MG63 (cell line): ENCODE measurements around the gene SNCG. TPM values are rescaled to one million over a fixed set of nuclear protein-coding genes. Genes with fewer than 3 reads are reported as not detected.
"Not testable (repeated sequence)": the region's sequence is repeated elsewhere in the genome, so short reads cannot be mapped to it uniquely, and the experiment has no call there.

Experiments
- DNase-seq: peaks from one replicate; pipeline ENCODE4 v3.0.0-alpha.2; 2020
- H3K27me3 ChIP-seq: fragments of 250-450 bp; sonication (Bioruptor Pico); 2 replicates; pipeline ENCODE4 v1.5.1; 2020; ENCODE audit warnings: mild to moderate bottlenecking, moderate library complexity
- H3K36me3 ChIP-seq: fragments of 250-450 bp; sonication (Bioruptor Pico); 2 replicates; pipeline ENCODE4 v1.5.1; 2020; ENCODE audit warnings: mild to moderate bottlenecking, moderate library complexity
- H3K4me3 ChIP-seq: fragments of 250-450 bp; sonication (Bioruptor Pico); 2 replicates; pipeline ENCODE4 v1.5.1; 2020; ENCODE audit warnings: mild to moderate bottlenecking, moderate library complexity
- H3K9me3 ChIP-seq: fragments of 250-450 bp; sonication (Bioruptor Pico); 2 replicates; pipeline ENCODE4 v1.5.1; 2020; ENCODE audit warnings: mild to moderate bottlenecking, moderate library complexity
- total RNA-seq: library from RNA; depleted of rRNA; stranded (reverse); fragments of >200 nt; shearing (Covaris generic); gene quantifications from 2 replicates; pipeline ENCODE4 v1.2.3, GENCODE V29; 2014; ENCODE audit warnings: low replicate concordance; rRNA removed

The SNCG gene
- total RNA-seq, result 6.2 and 7.6 TPM in 2 replicates

GRCh38 chr10:86958116-86958900 is at the start of gene SNCG:
TSS of gene SNCG (plus strand) at chr10:86958599. CDS start at chr10:86958698, 99 bp downstream.
- Histone ChIP-seq H3K4me3 (no peak within 1 kb of the TSS), H3K27me3 (no peaks in the 10 kb centered on the region), H3K36me3 (no peaks in the 10 kb centered on the region), H3K9me3 (no peaks in the 10 kb centered on the region)
- DNase-seq, result no peak

- Histone ChIP-seq H3K9me3 (no peaks in the 10 kb centered on the region), H3K36me3 (peaks cover 54% of the 10 kb centered on the region), H3K4me3 (no peak overlapping the region), H3K27me3 (no peaks in the 10 kb centered on the region)
- DNase-seq, result no peak
Measured at GRCh38 chr10:86914734-86915133, 43.7 kb upstream of the SNCG start.

- Histone ChIP-seq H3K27me3 (no peaks in the 10 kb centered on the region), H3K4me3 (no peak overlapping the region), H3K36me3 (peaks cover 64% of the 10 kb centered on the region), H3K9me3 (no peaks in the 10 kb centered on the region)
- DNase-seq, result peak; percentile 18
Measured at GRCh38 chr10:86918022-86918471, 40.4 kb upstream of the SNCG start.

GRCh38 chr10:86922553-86922961 is 35.8 kb upstream of the SNCG start:
- no peaks in the 10 kb centered on the region for H3K27me3 ChIP-seq
- H3K9me3 ChIP-seq, result no peaks in the 10 kb centered on the region
- no peak overlapping the region for H3K4me3 ChIP-seq
- DNase-seq, result no peak
- H3K36me3 ChIP-seq, result peaks cover 40% of the 10 kb centered on the region

GRCh38 chr10:86929468-86930380 is 28.7 kb upstream of the SNCG start:
- Histone ChIP-seq H3K36me3 (peaks cover 22% of the 10 kb centered on the region), H3K9me3 (no peaks in the 10 kb centered on the region), H3K4me3 (no peak overlapping the region), H3K27me3 (no peaks in the 10 kb centered on the region)
- no peak for DNase-seq

- H3K4me3 ChIP-seq, result no peak overlapping the region
- DNase-seq, result no peak
- H3K27me3 ChIP-seq, result no peaks in the 10 kb centered on the region
- peaks cover 22% of the 10 kb centered on the region for H3K36me3 ChIP-seq
- no peaks in the 10 kb centered on the region for H3K9me3 ChIP-seq
Measured at GRCh38 chr10:86931872-86932271, 26.5 kb upstream of the SNCG start.

- no peak for DNase-seq
- Histone ChIP-seq H3K9me3 (no peaks in the 10 kb centered on the region), H3K4me3 (no peak overlapping the region), H3K27me3 (no peaks in the 10 kb centered on the region), H3K36me3 (peaks cover 18% of the 10 kb centered on the region)
Measured at GRCh38 chr10:86932674-86933073, 25.7 kb upstream of the SNCG start.

GRCh38 chr10:86934162-86934711 is 24.2 kb upstream of the SNCG start:
- peaks cover 18% of the 10 kb centered on the region for H3K36me3 ChIP-seq
- DNase-seq, H3K4me3 ChIP-seq, H3K9me3 ChIP-seq, H3K27me3 ChIP-seq: not testable (repeated sequence)

GRCh38 chr10:86936661-86937501 is 21.5 kb upstream of the SNCG start:
- Histone ChIP-seq H3K4me3 (no peak overlapping the region), H3K36me3 (peaks cover 4% of the 10 kb centered on the region; the same call in 1 of the 2 replicates), H3K27me3 (no peaks in the 10 kb centered on the region), H3K9me3 (no peaks in the 10 kb centered on the region)
- DNase-seq, result no peak

GRCh38 chr10:86937502-86938154 is 20.8 kb upstream of the SNCG start:
- H3K9me3 ChIP-seq, result no peaks in the 10 kb centered on the region
- H3K36me3 ChIP-seq, result no peaks in the 10 kb centered on the region
- no peak overlapping the region for H3K4me3 ChIP-seq
- H3K27me3 ChIP-seq, result no peaks in the 10 kb centered on the region
- no peak for DNase-seq

GRCh38 chr10:86938260-86938659 is 20.1 kb upstream of the SNCG start:
- Histone ChIP-seq H3K36me3 (no peaks in the 10 kb centered on the region), H3K9me3 (no peaks in the 10 kb centered on the region), H3K27me3 (no peaks in the 10 kb centered on the region), H3K4me3 (no peak overlapping the region)
- DNase-seq, result no peak

GRCh38 chr10:86940076-86940475 is 18.3 kb upstream of the SNCG start:
- H3K9me3 ChIP-seq, DNase-seq, H3K36me3 ChIP-seq, H3K27me3 ChIP-seq, H3K4me3 ChIP-seq: not testable (repeated sequence)

GRCh38 chr10:86940677-86941076 is 17.7 kb upstream of the SNCG start:
- no peaks in the 10 kb centered on the region for H3K36me3 ChIP-seq
- H3K9me3 ChIP-seq, result no peaks in the 10 kb centered on the region
- no peak for DNase-seq
- H3K4me3 ChIP-seq, result no peak overlapping the region
- no peaks in the 10 kb centered on the region for H3K27me3 ChIP-seq

- Histone ChIP-seq H3K9me3 (no peaks in the 10 kb centered on the region), H3K4me3 (no peak overlapping the region), H3K36me3 (no peaks in the 10 kb centered on the region), H3K27me3 (no peaks in the 10 kb centered on the region)
- no peak for DNase-seq
Measured at GRCh38 chr10:86941426-86941825, 17.0 kb upstream of the SNCG start.

GRCh38 chr10:86941991-86942421 is 16.4 kb upstream of the SNCG start:
- Histone ChIP-seq H3K9me3 (no peaks in the 10 kb centered on the region), H3K27me3 (no peaks in the 10 kb centered on the region), H3K4me3 (no peak overlapping the region), H3K36me3 (no peaks in the 10 kb centered on the region)
- DNase-seq, result no peak
